GM20000 (cell line): Measurements from ENCODE around the gene HBM.
"Not testable (repeated sequence)": the region's sequence is repeated elsewhere in the genome, so short reads cannot be mapped to it uniquely, and the experiment has no call there.

Experiments
- DNase-seq: peaks from one replicate; pipeline ENCODE4 v3.0.0; 2012; ENCODE audit warnings: low spot score
- TF ChIP-seq, protein P1 (sequence below): IDR thresholded peaks from 2 replicates; pipeline ENCODE4 v1.5.1; 2012; ENCODE audit warnings: mild to moderate bottlenecking, control low read depth; ENCODE audit errors: extremely low read depth, missing control alignments

HBM gene

GRCh38 chr16:168424-168823 lies 2.6 kb downstream of the HBM start:
- TF ChIP-seq, protein P1, sequence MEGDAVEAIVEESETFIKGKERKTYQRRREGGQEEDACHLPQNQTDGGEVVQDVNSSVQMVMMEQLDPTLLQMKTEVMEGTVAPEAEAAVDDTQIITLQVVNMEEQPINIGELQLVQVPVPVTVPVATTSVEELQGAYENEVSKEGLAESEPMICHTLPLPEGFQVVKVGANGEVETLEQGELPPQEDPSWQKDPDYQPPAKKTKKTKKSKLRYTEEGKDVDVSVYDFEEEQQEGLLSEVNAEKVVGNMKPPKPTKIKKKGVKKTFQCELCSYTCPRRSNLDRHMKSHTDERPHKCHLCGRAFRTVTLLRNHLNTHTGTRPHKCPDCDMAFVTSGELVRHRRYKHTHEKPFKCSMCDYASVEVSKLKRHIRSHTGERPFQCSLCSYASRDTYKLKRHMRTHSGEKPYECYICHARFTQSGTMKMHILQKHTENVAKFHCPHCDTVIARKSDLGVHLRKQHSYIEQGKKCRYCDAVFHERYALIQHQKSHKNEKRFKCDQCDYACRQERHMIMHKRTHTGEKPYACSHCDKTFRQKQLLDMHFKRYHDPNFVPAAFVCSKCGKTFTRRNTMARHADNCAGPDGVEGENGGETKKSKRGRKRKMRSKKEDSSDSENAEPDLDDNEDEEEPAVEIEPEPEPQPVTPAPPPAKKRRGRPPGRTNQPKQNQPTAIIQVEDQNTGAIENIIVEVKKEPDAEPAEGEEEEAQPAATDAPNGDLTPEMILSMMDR = no peak
- no peak for DNase-seq

DNA sequence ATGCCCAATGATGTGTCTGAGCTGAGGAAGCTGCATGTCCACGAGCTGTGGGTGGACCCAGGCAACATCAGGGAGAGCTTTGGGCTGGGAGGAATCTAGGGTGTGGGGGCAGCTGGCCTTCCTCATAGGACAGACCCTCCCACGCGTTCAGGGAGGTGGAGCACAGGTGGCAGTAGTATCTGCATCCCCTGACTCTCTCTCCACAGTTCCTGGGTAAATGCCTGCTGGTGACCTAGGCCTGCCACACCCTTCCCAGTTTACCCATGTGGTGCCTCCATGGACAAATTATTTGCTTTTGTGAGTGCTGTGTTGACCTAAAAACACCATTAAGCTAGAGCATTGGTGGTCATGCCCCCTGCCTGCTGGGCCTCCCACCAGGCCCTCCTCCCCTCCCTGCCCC lies 3.2 kb downstream of the HBM start:
- DNase-seq = no peak
- TF ChIP-seq, protein P1 = no peak

GRCh38 chr16:170088-170507 lies 4.3 kb downstream of the HBM start:
- not testable (repeated sequence) for DNase-seq

GRCh38 chr16:170788-171187 lies 5.0 kb downstream of the HBM start:
- TF ChIP-seq, protein P1 = no peak
- DNase-seq = no peak

GRCh38 chr16:172374-172941 lies 6.7 kb downstream of the HBM start, which contains the start of gene HBA2:
TSS of gene HBA2 (plus strand) at chr16:172876. CDS start at chr16:172913, 37 bp downstream.
- DNase-seq = not testable (repeated sequence)

DNA sequence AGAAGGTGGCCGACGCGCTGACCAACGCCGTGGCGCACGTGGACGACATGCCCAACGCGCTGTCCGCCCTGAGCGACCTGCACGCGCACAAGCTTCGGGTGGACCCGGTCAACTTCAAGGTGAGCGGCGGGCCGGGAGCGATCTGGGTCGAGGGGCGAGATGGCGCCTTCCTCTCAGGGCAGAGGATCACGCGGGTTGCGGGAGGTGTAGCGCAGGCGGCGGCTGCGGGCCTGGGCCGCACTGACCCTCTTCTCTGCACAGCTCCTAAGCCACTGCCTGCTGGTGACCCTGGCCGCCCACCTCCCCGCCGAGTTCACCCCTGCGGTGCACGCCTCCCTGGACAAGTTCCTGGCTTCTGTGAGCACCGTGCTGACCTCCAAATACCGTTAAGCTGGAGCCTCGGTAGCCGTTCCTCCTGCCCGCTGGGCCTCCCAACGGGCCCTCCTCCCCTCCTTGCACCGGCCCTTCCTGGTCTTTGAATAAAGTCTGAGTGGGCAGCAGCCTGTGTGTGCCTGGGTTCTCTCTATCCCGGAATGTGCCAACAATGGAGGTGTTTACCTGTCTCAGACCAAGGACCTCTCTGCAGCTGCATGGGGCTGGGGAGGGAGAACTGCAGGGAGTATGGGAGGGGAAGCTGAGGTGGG lies 7.6 kb downstream of the HBM start:
- not testable (repeated sequence) for DNase-seq

DNA sequence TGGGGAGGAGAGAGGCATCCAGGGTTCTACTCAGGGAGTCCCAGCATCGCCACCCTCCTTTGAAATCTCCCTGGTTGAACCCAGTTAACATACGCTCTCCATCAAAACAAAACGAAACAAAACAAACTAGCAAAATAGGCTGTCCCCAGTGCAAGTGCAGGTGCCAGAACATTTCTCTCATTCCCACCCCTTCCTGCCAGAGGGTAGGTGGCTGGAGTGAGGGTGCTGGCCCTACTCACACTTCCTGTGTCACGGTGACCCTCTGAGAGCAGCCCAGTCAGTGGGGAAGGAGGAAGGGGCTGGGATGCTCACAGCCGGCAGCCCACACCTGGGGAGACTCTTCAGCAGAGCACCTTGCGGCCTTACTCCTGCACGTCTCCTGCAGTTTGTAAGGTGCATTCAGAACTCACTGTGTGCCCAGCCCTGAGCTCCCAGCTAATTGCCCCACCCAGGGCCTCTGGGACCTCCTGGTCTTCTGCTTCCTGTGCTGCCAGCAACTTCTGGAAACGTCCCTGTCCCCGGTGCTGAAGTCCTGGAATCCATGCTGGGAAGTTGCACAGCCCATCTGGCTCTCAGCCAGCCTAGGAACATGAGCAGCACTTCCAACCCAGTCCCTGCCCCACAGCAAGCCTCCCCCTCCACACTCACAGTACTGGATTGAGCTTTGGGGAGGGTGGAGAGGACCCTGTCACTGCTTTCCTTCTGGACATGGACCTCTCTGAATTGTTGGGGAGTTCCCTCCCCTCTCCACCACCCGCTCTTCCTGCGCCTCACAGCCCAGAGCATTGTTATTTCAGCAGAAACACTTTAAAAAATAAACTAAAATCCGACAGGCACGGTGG lies 8.4 kb downstream of the HBM start:
- not testable (repeated sequence) for DNase-seq

DNA sequence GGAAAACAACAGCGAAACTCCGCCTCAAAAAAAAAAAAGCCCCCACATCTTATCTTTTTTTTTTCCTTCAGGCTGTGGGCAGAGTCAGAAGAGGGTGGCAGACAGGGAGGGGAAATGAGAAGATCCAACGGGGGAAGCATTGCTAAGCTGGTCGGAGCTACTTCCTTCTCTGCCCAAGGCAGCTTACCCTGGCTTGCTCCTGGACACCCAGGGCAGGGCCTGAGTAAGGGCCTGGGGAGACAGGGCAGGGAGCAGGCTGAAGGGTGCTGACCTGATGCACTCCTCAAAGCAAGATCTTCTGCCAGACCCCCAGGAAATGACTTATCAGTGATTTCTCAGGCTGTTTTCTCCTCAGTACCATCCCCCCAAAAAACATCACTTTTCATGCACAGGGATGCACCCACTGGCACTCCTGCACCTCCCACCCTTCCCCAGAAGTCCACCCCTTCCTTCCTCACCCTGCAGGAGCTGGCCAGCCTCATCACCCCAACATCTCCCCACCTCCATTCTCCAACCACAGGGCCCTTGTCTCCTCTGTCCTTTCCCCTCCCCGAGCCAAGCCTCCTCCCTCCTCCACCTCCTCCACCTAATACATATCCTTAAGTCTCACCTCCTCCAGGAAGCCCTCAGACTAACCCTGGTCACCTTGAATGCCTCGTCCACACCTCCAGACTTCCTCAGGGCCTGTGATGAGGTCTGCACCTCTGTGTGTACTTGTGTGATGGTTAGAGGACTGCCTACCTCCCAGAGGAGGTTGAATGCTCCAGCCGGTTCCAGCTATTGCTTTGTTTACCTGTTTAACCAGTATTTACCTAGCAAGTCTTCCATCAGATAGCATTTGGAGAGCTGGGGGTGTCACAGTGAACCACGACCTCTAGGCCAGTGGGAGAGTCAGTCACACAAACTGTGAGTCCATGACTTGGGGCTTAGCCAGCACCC lies 9.5 kb downstream of the HBM start:
- TF ChIP-seq, protein P1 = no peak
- no peak for DNase-seq

GRCh38 chr16:176006-176405 lies 10.2 kb downstream of the HBM start:
- DNase-seq = not testable (repeated sequence)

DNA sequence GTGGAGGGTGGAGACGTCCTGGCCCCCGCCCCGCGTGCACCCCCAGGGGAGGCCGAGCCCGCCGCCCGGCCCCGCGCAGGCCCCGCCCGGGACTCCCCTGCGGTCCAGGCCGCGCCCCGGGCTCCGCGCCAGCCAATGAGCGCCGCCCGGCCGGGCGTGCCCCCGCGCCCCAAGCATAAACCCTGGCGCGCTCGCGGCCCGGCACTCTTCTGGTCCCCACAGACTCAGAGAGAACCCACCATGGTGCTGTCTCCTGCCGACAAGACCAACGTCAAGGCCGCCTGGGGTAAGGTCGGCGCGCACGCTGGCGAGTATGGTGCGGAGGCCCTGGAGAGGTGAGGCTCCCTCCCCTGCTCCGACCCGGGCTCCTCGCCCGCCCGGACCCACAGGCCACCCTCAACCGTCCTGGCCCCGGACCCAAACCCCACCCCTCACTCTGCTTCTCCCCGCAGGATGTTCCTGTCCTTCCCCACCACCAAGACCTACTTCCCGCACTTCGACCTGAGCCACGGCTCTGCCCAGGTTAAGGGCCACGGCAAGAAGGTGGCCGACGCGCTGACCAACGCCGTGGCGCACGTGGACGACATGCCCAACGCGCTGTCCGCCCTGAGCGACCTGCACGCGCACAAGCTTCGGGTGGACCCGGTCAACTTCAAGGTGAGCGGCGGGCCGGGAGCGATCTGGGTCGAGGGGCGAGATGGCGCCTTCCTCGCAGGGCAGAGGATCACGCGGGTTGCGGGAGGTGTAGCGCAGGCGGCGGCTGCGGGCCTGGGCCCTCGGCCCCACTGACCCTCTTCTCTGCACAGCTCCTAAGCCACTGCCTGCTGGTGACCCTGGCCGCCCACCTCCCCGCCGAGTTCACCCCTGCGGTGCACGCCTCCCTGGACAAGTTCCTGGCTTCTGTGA lies 11.0 kb downstream of the HBM start, which contains the start of gene HBA1:
HBA1 (plus strand) TSS at position 204 of the 906 bp plus-strand sequence; CDS start at position 241, 37 bp downstream.
- DNase-seq = not testable (repeated sequence)
